Measurements from ENCODE around the gene UBE4B. TPM values are rescaled to one million over a fixed set of nuclear protein-coding genes. Genes with fewer than 3 reads are reported as not detected.

Gene UBE4B
- total and polyA plus RNA-seq, 2 of the 13 experiments (the other 11 are each of a cell fraction or from before 2014, with no cell fraction given) = 15.2 to 24.8 TPM

- POLR2A ChIA-PET = no interaction called here
- FAIRE-seq = no peak
- H3K79me2 ChIP-seq (ENCODE audit: insufficient read depth, low read length) = no peaks in the 10 kb centered on the region
- ATAC-seq = no peak
- H3K27me3 ChIP-seq (ENCODE audit: control insufficient read depth in 1 of 2, insufficient read depth in 2 of 2, low read length in 2 of 2) = no peaks in the 10 kb centered on the region
- H3K36me3 ChIP-seq (replicated peaks in 1 of 2; ENCODE audit: control insufficient read depth in 1 of 2, insufficient read depth in 2 of 2, low read length in 2 of 2) = peaks cover 5 to 55% of the 10 kb centered on the region in 2 experiments
- intact Hi-C loops (cut with micrococcal nuclease; ENCODE audit: unreplicated experiment) = no loop called here
- no peak overlapping the region for H3K4me3 ChIP-seq (replicated peaks in 1 of 3; ENCODE audit: insufficient read depth in 1 of 3, low read depth in 2 of 3, low read length in 3 of 3)
- in situ Hi-C loops (cut with HindIII; ENCODE audit: extremely low pct_ligation_motif_present, low pct_unique_long_range_greater_than_20kb) = no loop called here
- H3K4me1 ChIP-seq (ENCODE audit: insufficient read depth, low read length) = no peaks in the 10 kb centered on the region
- H3K9ac ChIP-seq (ENCODE audit: insufficient read depth, low read depth, low read length) = no peak overlapping the region
- no peak overlapping the region for H3K27ac ChIP-seq (ENCODE audit: extremely low read length, insufficient read depth, low read length)
- no peak overlapping the region for H3K4me2 ChIP-seq (ENCODE audit: low read depth, low read length)
- no TSS peak for BruUV-seq (replicated peaks)
- 93% methylated on average over 6 of the region's 6 CpGs for whole genome bisulfite sequencing (ENCODE audit: low lambda C conversion rate)
- H3K9me3 ChIP-seq (ENCODE audit: low read length) = no peaks in the 10 kb centered on the region
- no peak for DNase-seq (ENCODE audit: low spot score)
- CTCF ChIA-PET (ENCODE audit: low intra/inter-chr PET ratio, low total read pairs) = no interaction called here
- H4K20me1 ChIP-seq (ENCODE audit: insufficient read depth, low read length) = no peaks in the 10 kb centered on the region
- H2AFZ ChIP-seq (ENCODE audit: low read length) = no peak overlapping the region
- TF ChIP-seq, protein P1, sequence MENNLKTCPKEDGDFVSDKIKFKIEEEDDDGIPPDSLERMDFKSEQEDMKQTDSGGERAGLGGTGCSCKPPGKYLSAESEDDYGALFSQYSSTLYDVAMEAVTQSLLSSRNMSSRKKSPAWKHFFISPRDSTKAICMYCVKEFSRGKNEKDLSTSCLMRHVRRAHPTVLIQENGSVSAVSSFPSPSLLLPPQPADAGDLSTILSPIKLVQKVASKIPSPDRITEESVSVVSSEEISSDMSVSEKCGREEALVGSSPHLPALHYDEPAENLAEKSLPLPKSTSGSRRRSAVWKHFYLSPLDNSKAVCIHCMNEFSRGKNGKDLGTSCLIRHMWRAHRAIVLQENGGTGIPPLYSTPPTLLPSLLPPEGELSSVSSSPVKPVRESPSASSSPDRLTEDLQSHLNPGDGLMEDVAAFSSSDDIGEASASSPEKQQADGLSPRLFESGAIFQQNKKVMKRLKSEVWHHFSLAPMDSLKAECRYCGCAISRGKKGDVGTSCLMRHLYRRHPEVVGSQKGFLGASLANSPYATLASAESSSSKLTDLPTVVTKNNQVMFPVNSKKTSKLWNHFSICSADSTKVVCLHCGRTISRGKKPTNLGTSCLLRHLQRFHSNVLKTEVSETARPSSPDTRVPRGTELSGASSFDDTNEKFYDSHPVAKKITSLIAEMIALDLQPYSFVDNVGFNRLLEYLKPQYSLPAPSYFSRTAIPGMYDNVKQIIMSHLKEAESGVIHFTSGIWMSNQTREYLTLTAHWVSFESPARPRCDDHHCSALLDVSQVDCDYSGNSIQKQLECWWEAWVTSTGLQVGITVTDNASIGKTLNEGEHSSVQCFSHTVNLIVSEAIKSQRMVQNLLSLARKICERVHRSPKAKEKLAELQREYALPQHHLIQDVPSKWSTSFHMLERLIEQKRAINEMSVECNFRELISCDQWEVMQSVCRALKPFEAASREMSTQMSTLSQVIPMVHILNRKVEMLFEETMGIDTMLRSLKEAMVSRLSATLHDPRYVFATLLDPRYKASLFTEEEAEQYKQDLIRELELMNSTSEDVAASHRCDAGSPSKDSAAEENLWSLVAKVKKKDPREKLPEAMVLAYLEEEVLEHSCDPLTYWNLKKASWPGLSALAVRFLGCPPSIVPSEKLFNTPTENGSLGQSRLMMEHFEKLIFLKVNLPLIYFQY (CRISPR knock-in tag; IDR thresholded peaks at IDR 0.05; ENCODE audit: borderline replicate concordance) = no peak
- TF ChIP-seq EEA1 (CRISPR knock-in tag; IDR thresholded peaks at IDR 0.05; ENCODE audit: borderline replicate concordance) = no peak
- no peak for TF ChIP-seq ZNF333 (CRISPR knock-in tag; IDR thresholded peaks at IDR 0.05; ENCODE audit: borderline replicate concordance)
- TF ChIP-seq, protein P2, sequence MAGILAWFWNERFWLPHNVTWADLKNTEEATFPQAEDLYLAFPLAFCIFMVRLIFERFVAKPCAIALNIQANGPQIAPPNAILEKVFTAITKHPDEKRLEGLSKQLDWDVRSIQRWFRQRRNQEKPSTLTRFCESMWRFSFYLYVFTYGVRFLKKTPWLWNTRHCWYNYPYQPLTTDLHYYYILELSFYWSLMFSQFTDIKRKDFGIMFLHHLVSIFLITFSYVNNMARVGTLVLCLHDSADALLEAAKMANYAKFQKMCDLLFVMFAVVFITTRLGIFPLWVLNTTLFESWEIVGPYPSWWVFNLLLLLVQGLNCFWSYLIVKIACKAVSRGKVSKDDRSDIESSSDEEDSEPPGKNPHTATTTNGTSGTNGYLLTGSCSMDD (CRISPR knock-in tag; IDR thresholded peaks at IDR 0.05) = no peak
- TF ChIP-seq ZSCAN21 (CRISPR knock-in tag; IDR thresholded peaks at IDR 0.05; ENCODE audit: borderline replicate concordance) = no peak
- TF ChIP-seq ZNF263 (CRISPR knock-in tag; IDR thresholded peaks at IDR 0.05) = no peak
- no peak for TF ChIP-seq ZNF775 (CRISPR knock-in tag; IDR thresholded peaks at IDR 0.05; ENCODE audit: borderline replicate concordance)
- TF ChIP-seq KDM4B (CRISPR knock-in tag; IDR thresholded peaks at IDR 0.05) = no peak
- TF ChIP-seq ZNF549 (CRISPR knock-in tag; IDR thresholded peaks at IDR 0.05) = no peak
- TF ChIP-seq GTF2F1 (IDR thresholded peaks at IDR 0.05; ENCODE audit: low read length) = no peak
- TF ChIP-seq ZNF33A (CRISPR knock-in tag; IDR thresholded peaks at IDR 0.05; ENCODE audit: borderline replicate concordance) = no peak
- TF ChIP-seq ZNF891 (CRISPR knock-in tag; IDR thresholded peaks at IDR 0.05) = no peak
- no peak for TF ChIP-seq CEBPZ (IDR thresholded peaks at IDR 0.05; ENCODE audit: low read length)
- TF ChIP-seq ATM (IDR thresholded peaks at IDR 0.05; ENCODE audit: borderline replicate concordance) = no peak
- TF ChIP-seq NFYB (CRISPR knock-in tag; IDR thresholded peaks at IDR 0.05) = no peak
- no peak for TF ChIP-seq ZNF431 (CRISPR knock-in tag; IDR thresholded peaks at IDR 0.05; ENCODE audit: borderline replicate concordance, low read depth)
- TF ChIP-seq POGZ (CRISPR knock-in tag; IDR thresholded peaks at IDR 0.05) = no peak
Observed at GRCh38 chr1:10114746-10115145, 82.0 kb downstream of the UBE4B start.

All from HepG2 (cell line).